H1 (cell line): Measurements from ENCODE around the gene KDM2A. TPM values are rescaled to one million over a fixed set of nuclear protein-coding genes. Genes with fewer than 3 reads are reported as not detected.

Source experiments
- CBX8 ChIP-seq: fragments of 300-800, 300-1000 bp; sonication (generic); IDR thresholded peaks from 2 replicates; pipeline ENCODE4 v1.7.1; 2016; ENCODE audit warnings: low read depth, low read length, borderline replicate concordance
- E2F6 ChIP-seq: IDR thresholded peaks from 2 replicates; pipeline ENCODE4 v1.6.1; 2012; ENCODE audit warnings: inconsistent platforms
- EGR1 ChIP-seq: IDR thresholded peaks from 2 replicates; pipeline ENCODE4 v1.6.1; 2011; ENCODE audit warnings: low read depth, low read length, borderline replicate concordance
- FOSL1 ChIP-seq: IDR thresholded peaks from 2 replicates; pipeline ENCODE4 v1.6.1; 2011; ENCODE audit warnings: mild to moderate bottlenecking, low read depth, low read length, moderate library complexity; ENCODE audit not compliant: insufficient read depth
- MAX ChIP-seq: IDR thresholded peaks from 2 replicates; pipeline ENCODE4 v1.6.1; 2012; ENCODE audit warnings: inconsistent platforms
- NANOG ChIP-seq: IDR thresholded peaks from 2 replicates; pipeline ENCODE4 v1.6.1; 2011; ENCODE audit warnings: low read length, low read depth, mild to moderate bottlenecking, inconsistent platforms; ENCODE audit not compliant: insufficient read depth, poor library complexity, severe bottlenecking
- SAP30 ChIP-seq: fragments of 300-600 bp; sonication (generic); IDR thresholded peaks from 2 replicates; pipeline ENCODE4 v1.7.1; 2012; ENCODE audit warnings: low read length, moderate library complexity, mild to moderate bottlenecking, inconsistent platforms; ENCODE audit not compliant: insufficient read depth, insufficient replicate concordance
- SP1 ChIP-seq: IDR thresholded peaks from 2 replicates; pipeline ENCODE4 v1.6.1; 2011; ENCODE audit warnings: low read depth, low read length
- TAF1 ChIP-seq: IDR thresholded peaks from 2 replicates; pipeline ENCODE4 v1.6.1; 2011; ENCODE audit warnings: mild to moderate bottlenecking, low read depth, low read length
- polyA plus RNA-seq, 7 experiments: library from polyadenylated mRNA; depleted of rRNA in 3 of 7; stranded (reverse) in 5 of 7; unstranded in 2 of 7; fragments of >200 nt in 5 of 7; fragments of 200-250 nt in 2 of 7; gene quantifications; 1 replicate in 5 of 7; 2 replicates in 1 of 7; 4 replicates in 1 of 7; pipeline versions ENCODE4 v1.2.1 to v1.2.3, GENCODE V29; 2011 to 2013; ENCODE audit warnings: missing spikeins in 2 of 7, mixed read lengths in 2 of 7
- total RNA-seq: library from RNA; stranded (reverse); fragmentation: NEBNext Ultra II Directional; extraction: Animal tissue kit (Norgen Biotek cat#: 25700); gene quantifications from 2 replicates; pipeline ENCODE4 v1.2.1, GENCODE V29; 2021
- TF ChIP-seq, protein P1 (sequence below), 3 experiments: IDR thresholded peaks; 1 replicate in 2 of 3; 2 replicates in 1 of 3; pipeline versions ENCODE4 v1.5.1 to v1.6.1; 2011; ENCODE audit warnings: low read length in 3 of 3, mild to moderate bottlenecking in 3 of 3, inconsistent platforms in 2 of 3, low read depth in 1 of 3, moderate library complexity in 1 of 3; ENCODE audit not compliant: insufficient read depth in 1 of 3; ENCODE audit errors: control extremely low read depth in 1 of 3

Gene KDM2A
- total and polyA plus RNA-seq, 2 of the 8 experiments (the other 6 are each of a cell fraction or from before 2014, with no cell fraction given): 55.4 to 66.2 TPM

- TF ChIP-seq, protein P1, sequence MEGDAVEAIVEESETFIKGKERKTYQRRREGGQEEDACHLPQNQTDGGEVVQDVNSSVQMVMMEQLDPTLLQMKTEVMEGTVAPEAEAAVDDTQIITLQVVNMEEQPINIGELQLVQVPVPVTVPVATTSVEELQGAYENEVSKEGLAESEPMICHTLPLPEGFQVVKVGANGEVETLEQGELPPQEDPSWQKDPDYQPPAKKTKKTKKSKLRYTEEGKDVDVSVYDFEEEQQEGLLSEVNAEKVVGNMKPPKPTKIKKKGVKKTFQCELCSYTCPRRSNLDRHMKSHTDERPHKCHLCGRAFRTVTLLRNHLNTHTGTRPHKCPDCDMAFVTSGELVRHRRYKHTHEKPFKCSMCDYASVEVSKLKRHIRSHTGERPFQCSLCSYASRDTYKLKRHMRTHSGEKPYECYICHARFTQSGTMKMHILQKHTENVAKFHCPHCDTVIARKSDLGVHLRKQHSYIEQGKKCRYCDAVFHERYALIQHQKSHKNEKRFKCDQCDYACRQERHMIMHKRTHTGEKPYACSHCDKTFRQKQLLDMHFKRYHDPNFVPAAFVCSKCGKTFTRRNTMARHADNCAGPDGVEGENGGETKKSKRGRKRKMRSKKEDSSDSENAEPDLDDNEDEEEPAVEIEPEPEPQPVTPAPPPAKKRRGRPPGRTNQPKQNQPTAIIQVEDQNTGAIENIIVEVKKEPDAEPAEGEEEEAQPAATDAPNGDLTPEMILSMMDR (IDR thresholded peaks at IDR 0.05; ENCODE audit: control extremely low read depth in 1 of 3, insufficient read depth in 1 of 3, low read depth in 1 of 3, low read length in 3 of 3): 0 out of 4 replicates have a peak, but pooled peaks of 1 of the 3 experiments have one; percentile 3
- TF ChIP-seq E2F6 (no peak), EGR1 (peak; percentile 45; the same call in 1 of the 2 replicates), CBX8 (no peak), FOSL1 (no peak), SAP30 (peak; percentile 56), TAF1 (0 out of 2 replicates have a peak, but pooled peaks have one; percentile 23), MAX (peak; percentile 54; the same call in 1 of the 2 replicates), NANOG (no peak), SP1 (0 out of 2 replicates have a peak, but pooled peaks have one; percentile 23)
These were observed 158.3 kb downstream of the KDM2A start (continued) for GRCh38 chr11:67277231-67277961.
